OCI-M2 (cell line): Measurements from ENCODE around the gene TMEM143.

Experiments
- DNase-seq: peaks from one replicate; lab custom pipeline; 2025; ENCODE audit not compliant: unreplicated experiment; lab: John Stamatoyannopoulos, UW

Gene TMEM143

GRCh38 chr19:48361912-48362311 is 1.8 kb downstream of the TMEM143 start:
- DNase-seq: no peak

DNA sequence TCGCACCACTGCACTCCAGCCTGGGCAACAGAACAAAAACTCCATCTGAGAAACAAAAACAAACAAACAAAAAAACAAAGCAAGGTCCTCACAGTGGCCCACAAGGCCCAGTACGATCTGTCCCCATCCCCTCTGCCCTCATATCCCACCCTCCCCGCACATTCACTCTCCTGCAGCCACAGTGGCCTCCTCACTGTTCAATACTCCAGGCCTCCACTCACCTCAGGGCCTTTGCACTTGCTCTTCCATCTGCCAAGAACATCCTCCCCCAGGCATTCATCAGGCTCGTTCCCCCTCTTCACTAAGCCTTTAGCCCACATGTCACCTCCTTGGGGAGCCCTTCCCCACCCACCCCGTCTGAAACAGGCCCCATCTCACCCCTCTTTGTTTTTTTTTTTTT is 4.6 kb downstream of the TMEM143 start:
- no peak for DNase-seq

GRCh38 chr19:48355365-48355954 is 8.3 kb downstream of the TMEM143 start:
- no peak for DNase-seq

DNA sequence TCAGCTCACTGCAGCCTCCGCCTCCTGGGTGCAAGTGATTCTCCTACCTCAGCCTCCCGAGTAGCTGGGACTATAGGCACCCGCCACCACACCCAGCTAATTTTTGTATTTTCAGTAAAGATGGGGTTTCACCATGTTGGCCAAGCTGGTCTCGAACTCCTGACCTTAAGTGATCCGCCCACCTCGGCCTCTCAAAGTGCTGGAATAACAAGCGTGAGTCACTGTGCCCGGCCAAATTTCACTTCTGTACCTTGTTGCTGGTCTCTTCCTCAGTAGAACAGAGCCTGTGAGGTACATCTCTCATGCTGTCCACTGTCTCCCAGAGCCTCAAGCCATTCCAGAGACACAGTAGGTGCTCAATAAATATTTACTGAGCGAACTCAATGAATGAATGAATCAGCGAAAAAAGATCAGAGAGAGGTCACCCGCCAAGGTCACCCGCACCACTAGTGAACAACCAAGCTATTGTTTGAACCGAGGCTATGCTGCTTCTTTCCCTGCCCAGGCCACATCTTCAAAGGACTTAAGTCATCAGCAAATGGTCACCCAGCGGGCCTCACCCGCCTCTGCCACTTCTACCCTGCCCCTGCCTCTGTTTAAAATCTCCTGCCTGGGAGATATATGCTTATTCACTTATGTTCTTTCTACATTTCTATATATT is 9.3 kb downstream of the TMEM143 start:
- no peak for DNase-seq

GRCh38 chr19:48353677-48354076 is 10.1 kb downstream of the TMEM143 start:
- DNase-seq: no peak

DNA sequence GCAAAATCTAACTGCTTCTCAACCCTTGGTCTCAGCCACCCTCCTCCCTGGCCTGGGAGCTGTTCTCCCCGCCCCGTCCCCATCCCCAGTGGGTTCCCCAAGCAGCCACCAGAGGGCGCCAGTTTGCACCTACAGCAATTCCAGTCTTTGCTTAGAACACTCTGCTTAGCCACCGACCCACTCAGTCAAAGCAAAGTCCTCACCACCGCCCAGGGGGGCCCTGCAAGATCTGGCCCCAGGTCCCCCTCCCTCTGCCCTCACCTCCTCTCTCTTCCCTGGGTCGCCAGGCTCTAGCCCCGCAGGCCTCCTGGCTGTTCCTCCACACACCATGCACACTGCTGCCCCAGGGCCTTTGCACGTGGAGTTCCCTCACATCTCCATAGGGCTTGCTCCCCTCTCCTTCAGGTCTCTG is 12.4 kb downstream of the TMEM143 start:
- no peak for DNase-seq

DNA sequence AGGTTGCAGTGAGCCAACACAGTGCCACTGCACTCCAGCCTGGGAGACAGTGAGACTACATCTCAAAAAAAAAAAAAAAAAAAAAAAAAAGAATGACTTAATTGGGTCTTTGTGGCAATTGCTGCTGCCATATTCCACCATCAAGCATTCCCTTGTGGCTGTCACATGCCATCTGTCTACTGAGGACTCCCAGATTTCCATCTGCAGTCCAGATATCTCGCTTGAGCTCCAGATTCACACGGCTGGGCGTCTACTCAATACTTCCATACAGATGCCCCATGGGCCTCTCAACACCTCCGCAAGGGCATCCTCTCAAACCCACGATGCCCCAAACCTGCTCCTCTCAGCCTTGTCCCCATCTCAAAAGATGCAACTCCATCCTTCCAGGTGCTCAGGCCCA is 12.9 kb downstream of the TMEM143 start:
- no peak for DNase-seq

DNA sequence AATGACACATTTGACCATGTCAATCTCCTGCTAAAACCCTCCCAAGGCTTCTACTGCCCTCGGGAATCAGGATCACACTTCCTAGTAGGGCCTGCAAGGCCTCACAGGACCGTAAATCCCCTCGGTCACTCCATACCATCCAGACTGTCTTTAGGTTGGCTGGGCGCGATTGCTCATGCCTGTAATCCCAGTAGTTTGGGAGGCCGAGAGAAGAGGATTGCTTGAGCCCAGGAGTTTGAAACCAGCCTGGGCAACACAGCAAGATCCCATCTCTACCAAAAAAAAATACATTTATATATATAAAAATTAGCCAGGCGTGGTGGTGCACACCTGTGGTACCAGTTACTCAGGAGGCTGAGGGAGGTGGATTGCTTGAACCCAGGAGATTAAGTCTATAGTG is 15.0 kb downstream of the TMEM143 start:
- no peak for DNase-seq

GRCh38 chr19:48348045-48348444 is 15.7 kb downstream of the TMEM143 start:
- DNase-seq: no peak

- no peak for DNase-seq
These were observed 17.5 kb downstream of the TMEM143 start for GRCh38 chr19:48346191-48346590.

DNA sequence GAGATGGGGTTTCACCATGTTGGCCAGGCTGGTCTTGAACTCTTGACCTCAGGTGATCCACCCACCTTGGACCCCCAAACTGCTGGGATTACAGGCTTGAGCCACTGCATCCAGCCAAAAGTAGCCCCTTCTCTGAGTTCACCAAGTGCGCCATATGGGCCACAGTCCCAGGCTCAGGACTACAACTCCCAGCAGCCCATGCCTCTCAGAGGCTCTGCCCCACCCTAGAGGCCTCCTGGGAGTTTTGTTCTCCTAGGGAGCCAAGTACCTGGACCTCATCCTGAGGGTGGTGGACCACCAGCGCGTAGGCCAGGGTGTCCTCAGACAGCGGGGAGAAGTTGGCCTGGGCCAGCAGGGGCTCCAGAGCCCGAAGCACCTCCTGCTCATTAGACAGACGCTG is 18.8 kb downstream of the TMEM143 start:
- DNase-seq: no peak

DNA sequence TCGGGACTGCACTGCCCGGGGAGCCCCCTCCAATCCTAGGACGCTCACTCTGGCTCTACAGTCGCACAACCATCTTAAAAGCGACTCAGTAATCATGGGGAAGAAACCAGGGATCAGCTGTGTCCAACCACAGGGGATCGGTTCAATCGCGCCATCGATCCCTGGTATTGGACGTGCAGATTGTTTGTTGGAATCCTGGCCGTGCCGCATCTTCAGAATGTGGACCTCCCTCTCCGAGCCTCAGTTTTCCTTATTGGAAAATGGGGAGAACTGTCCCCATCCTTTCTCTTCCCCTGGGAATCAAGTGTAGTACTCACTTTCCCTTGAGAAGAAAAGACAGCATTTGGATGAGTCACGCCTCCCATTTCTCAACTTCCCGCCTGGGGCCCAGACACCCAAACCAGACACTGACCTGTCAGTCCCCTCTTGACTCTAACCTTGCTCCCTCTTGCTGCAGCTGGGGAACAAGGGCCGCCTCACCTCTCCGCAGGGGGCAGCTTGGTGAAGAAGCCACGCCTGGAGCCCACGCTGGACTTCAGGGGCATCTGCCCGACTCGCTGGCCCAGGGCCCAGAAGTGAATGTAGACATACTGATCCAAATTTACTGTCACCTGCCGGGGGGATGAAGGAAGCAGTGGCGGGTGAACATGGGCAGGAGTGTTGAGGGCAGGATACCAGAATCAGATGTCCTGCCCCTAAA is 20.7 kb downstream of the TMEM143 start:
- no peak for DNase-seq

GRCh38 chr19:48342414-48342738 is 21.4 kb downstream of the TMEM143 start:
- DNase-seq: no peak

- no peak for DNase-seq
These were observed 22.0 kb downstream of the TMEM143 start for GRCh38 chr19:48341515-48342413.

DNA sequence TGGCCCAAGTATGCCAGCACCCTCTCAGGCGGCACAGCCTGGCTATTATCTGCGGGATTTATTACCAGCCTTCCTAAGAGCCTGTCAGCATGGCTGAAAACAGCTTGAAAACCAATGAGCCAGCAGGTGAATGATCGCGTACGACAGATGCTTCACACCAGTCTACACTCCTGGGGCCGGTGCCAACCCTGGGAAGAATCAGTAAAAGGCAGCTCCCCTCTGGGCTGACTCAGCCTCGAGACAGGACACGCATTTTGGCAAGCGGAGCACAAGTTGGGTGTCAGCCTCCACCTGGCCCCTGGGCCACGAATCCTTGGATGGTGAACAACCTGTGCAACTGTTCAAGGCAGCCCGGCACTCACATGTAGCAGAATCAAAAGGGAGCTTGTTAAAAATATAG is 22.7 kb downstream of the TMEM143 start:
- DNase-seq: no peak

DNA sequence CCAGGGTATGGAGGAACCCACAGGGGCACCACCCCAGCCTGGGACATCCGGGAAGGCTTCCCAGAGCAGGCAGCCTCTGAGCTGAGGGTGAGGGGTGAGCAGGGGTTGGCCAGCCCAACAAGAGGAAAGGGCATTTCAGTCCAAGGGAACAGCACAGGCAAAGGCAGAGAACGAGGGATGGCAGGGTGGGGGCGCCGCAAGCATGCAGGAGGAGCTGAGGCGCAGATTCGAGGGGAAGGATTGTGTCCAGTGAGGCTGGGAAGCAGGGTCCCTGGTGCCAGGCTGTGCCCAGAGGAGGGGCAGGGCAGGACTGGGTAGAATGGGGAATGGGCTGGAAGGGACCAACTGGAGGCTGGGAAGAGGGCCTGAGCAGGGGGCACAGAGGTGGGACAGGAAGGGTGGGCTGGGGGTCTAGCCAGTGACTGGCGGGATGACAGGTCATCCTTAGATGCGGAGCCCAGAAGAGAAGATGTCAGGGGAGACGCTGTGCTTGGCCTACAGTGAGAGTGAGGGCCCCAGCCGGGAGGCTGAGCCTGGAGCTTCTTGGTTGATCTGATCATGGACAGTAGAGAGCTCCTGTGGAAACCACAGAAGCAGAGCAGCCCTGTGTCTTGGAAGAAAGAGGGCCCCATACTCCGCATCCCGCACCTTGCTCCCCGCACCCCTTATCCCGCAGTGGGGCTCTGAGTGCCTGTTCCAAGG is 24.8 kb downstream of the TMEM143 start:
- DNase-seq: no peak

DNA sequence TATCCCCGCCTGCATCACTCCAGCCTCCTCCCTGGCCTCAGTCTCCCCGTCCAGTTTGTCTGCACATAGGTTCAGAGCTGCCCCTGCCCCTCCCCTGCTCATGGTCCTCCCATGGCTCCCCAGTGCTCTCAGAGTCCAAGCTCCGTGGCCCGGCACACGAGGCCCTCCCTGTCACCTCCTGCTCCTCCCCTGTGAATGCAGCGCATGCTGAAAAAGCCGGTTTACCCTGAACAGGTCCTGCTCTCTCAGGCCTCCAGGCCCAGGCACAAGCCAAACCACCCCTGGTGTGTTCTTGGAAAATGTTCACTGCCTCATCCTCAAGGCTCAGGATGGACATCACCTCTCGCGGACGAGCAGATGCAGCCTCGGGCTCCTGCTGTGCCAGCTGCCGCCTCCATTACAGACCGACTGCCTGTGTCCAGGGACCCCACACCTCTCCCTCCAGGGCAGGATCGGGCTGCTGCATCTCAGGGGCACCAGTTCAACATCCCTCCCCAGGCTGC is 25.4 kb downstream of the TMEM143 start:
- DNase-seq: no peak

DNA sequence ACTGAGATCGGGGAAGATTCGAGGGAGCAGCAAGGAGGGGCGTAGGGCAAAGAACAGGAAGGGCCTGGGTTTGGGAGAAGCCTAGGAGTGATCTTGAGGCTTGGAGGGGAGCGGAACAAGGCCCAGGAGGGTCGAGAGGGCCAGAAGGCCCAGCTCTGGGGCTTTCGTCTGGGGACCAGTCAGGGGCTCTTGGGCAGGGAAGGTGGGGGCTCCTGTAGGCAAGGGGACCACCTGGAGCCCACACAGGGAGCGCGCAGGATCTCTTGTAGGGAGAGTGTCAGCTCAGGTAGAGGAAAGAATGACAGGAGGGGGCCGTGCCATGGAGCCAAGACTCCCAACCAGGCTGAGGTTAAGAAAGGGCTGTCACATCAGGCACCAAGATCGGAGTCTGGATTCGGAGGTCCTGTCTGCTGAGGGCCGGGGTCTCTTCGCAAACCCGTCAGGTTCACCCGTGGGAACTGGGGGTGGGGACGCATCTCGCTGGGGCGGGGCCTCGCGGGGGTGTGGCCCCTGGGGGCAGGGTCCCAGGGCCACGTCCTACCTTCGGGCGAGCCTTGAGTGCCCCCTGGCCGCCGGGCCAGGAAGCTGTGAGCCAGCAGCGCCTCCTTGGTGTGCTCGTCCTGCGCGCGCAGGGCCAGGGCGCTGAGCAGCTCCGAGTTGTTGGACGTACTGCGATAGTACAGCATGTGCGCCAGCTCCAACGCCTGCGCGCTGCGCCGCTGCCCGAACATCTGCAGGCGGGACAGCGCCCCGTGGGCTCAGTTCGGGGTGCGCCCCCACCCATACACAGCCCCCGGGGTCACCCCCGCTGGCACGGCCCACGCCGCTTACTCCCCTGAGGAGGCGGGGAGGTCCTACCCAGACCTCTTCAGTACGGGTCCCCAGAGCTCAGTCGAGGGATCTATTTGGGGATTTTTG is 30.0 kb downstream of the TMEM143 start:
- peak; percentile 79 for DNase-seq

DNA sequence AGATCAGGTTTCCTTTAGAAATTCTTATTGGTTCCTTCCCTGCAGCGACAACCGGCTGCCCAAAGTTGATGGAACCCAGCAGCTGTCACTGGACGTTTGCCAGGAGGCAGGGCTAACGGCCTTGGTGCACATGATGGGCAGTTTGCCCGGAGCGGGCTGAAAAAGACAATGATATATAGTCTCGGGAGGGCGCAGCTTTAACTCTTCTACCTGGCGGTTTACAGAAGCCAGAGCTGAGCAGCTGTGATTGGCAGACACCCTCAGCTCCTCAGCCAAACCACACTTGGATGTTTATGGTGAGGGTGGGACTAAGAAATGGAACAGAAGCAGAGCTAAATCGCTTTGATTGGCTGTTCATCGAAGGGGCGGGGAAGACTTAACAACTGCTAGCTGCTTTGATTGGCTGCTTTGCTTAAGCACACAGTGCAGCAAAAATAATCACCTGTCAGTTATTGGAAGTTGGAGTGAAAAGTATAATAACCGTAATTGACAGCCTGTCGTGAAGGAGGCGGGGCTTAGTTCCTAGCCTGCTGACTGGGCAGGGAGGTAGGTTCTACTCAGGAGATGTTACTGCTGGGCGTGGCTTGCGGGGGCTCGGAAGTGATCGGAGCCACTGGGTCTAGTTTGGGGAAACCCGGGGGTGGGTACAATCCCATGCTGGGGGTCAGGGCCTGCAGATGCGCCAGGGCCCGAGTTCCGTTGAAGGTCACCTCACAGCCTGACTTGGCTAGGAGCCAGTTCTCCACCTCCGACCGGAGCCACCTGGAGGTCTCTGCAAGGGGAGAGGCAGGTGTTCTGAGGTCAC is 30.9 kb downstream of the TMEM143 start:
- peak; percentile 96 for DNase-seq
